ENCODE measurements around the gene ERP27.

ERP27 gene

GRCh38 chr12:14879222-14879933 lies 59.0 kb downstream of the ERP27 start:
- FAIRE-seq (no peak), DNase-seq (ENCODE audit: insufficient read length, low spot score) (no peak)

GRCh38 chr12:14878488-14878887 lies 59.8 kb downstream of the ERP27 start:
- FAIRE-seq: no peak
- no peak for DNase-seq (ENCODE audit: insufficient read length, low spot score)

- DNase-seq (ENCODE audit: insufficient read length, low spot score): no peak
- FAIRE-seq: no peak
Observed at GRCh38 chr12:14876833-14877232, 61.5 kb downstream of the ERP27 start.

- DNase-seq (ENCODE audit: insufficient read length, low spot score) (no peak), FAIRE-seq (no peak)
Observed at GRCh38 chr12:14874882-14875281, 63.5 kb downstream of the ERP27 start.

- DNase-seq (ENCODE audit: insufficient read length, low spot score) (no peak), FAIRE-seq (no peak)
Observed at GRCh38 chr12:14873440-14874185, 64.7 kb downstream of the ERP27 start.

- DNase-seq (ENCODE audit: insufficient read length, low spot score): no peak
- no peak for FAIRE-seq
Observed at GRCh38 chr12:14871886-14872285, 66.5 kb downstream of the ERP27 start.

- FAIRE-seq: no peak
Observed at GRCh38 chr12:14871247-14871646, 67.1 kb downstream of the ERP27 start.

GRCh38 chr12:14868916-14869506 lies 69.3 kb downstream of the ERP27 start:
- DNase-seq (ENCODE audit: insufficient read length, low spot score) (no peak), FAIRE-seq (no peak)

More at GRCh38 chr12:14871247-14871646, 67.1 kb downstream of the ERP27 start:
- DNase-seq (ENCODE audit: insufficient read length, low spot score): no peak
